HK-2 (cell line): ENCODE data around the gene KIF2A.
"Not testable (repeated sequence)": the region's sequence is repeated elsewhere in the genome, so short reads cannot be mapped to it uniquely, and the experiment has no call there.

ENCODE experiments used
- DNase-seq: peaks from one replicate; pipeline ENCODE4 v3.0.0-alpha.2; 2018; ENCODE audit not compliant: unreplicated experiment

KIF2A gene

GRCh38 chr5:62291829-62292228 is 14.2 kb upstream of the KIF2A start:
- DNase-seq: not testable (repeated sequence)

- no peak for DNase-seq
These were observed 9.0 kb upstream of the KIF2A start for GRCh38 chr5:62296998-62297397.

DNA sequence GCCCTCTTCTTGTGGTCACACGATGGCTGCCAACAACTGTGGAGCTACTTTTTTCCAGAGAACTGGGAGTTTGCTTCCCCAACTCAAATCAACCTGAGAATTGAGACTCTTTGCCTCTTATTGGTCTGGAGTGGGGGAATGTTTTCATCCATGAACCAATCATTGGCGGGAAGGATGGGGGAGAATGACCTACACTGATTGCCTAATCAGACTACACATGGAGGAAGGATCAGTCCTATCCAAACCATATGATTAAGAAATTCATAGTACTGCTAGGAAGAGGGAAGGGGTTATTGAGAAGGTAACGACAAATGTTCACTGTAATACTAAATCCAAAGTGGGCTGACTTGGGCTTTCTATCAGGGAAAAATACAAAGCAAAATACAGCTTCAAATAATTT is 7.9 kb upstream of the KIF2A start:
- no peak for DNase-seq

DNA sequence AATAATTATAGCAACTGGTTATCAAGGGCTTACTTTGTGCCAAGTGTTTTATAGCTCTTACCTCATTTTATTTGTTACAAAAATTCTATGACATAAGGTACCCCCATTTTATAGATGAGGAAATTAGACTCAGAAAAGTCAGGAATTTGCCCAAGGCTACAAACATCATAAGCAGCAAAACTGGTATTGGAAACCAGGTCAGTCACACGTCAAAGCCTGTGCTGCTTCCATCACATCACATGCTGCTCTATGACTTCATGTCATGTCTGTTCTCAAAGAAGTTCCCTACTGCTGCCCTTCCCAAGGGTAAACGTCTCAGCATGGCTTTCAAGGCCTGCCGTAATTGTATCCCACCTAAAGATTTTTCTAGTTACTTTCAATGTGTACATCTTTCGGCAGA is 6.9 kb upstream of the KIF2A start:
- no peak for DNase-seq

DNA sequence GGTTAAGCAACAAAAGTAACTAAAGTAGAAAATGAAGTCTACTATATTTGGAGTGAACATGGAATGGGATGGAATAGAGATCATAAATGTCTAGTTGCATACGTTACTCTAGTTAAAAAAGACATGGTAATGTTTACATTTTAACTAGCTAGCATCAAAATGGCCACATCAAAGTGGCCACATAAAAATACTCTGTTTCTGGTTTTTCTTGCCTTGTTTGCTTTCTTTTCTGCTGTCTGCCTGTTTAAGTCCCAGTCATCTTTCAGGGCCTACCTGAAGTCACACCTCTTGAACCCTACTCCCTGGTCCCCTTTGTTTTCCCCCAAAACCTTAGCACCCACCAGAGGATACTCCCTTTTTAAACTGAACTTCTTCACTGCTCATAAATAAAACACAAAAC is 6.4 kb upstream of the KIF2A start:
- no peak for DNase-seq

DNA sequence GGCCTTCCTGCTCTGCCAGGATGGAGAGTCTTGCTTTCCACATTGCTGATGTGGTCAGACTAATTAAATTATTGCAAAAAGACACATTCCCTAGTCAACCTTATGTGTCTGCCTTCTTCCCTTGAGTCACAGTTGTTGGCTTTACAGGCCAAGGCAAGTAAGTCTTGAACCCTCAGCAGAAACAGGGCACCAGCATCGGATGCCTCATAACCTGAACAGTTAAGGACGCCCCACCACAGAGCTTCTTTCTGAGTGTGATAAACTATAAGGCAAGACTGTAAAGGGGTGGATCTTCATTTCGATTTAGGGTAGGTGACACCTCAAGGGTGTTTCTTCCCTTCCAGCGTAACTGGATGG is 670 bp upstream of the KIF2A start:
- no peak for DNase-seq

DNA sequence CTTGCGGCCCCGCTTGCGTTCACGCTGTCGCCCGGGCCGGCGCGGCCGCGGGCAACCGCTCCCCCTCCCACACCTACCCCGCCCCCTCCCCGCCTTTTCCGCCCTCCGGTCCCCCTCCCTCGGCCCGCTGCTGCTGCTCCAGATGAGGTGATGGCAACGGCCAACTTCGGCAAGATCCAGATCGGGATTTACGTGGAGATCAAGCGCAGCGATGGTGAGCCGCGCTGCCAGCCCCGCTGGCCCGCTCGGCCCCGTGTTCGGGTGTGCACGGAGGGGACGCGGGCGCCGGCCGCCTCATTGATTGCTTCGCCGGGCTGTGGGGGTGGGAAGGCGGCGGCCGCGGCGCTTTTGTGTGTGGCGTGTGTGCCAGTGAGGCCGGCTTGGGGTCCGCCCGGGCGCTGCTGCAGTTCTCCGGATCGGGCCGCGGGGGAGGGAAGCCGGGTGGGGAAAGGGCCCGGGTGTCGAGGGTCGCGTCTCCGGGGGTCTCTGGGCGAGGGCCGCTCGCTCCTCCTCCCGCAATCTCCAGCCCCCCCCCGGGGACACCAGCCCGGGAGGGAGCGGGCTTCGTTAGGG is 403 bp downstream of the KIF2A start:
- DNase-seq: no peak

DNA sequence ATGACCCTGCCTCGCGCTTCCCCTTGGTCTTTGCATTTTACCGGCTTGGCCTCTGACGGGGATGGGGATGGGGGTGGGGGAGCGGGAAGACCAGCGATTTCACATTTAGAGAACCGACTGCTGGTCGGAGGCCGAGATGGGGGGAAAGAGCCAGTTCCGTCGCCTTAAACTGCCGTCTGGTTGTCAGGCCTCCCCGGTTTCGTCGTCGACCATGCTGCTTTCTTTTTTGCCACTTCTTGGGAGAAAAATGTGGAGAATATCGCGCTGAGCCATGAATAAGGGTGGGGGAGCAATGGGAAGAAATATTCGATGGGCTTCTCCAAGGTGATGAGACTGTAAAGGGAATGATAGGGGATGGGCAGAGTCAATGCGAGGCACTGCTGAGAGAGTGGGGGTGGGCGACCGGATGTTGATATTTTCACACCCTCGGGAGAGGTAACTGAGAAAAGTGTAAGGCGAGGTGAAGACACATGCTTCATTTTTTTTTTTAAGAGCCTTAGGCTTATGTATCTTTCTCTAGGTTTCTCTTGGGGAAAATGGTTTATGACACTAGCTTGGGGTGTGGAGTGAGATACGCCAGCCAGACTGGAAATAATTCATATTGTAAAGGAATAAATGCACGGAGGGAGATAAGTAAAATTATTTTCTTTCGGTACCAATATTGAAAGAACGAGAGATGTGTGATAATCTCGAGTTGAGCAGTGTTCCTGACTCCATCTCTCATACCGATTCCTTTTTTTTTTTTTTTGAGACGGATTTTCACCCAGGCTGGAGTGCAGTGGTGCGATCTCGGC is 1.1 kb downstream of the KIF2A start:
- DNase-seq: peak; percentile 20

- DNase-seq: no peak
These were observed 2.4 kb downstream of the KIF2A start for GRCh38 chr5:62308439-62308838.

DNA sequence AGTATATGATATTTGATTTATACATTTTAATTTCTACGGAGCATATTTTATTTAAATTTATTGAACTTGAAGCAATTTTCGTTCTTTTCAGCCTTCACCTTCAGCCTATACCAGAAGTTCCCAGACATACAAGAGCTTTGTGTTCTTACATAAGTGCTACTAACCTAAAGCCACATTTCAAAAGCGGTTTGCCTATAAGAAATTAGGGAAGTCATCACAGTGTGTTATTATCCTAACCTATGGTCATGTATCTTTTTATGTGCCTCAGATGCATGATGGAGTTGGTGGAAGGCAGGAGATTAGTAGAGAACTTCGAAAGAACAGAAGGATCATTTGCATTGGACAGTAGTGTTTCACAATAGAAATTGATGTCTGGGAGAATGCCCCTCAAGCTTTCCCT is 3.1 kb downstream of the KIF2A start:
- no peak for DNase-seq

GRCh38 chr5:62310426-62311143 is 4.6 kb downstream of the KIF2A start:
- no peak for DNase-seq

GRCh38 chr5:62312036-62312435 is 6.0 kb downstream of the KIF2A start:
- DNase-seq: no peak

DNA sequence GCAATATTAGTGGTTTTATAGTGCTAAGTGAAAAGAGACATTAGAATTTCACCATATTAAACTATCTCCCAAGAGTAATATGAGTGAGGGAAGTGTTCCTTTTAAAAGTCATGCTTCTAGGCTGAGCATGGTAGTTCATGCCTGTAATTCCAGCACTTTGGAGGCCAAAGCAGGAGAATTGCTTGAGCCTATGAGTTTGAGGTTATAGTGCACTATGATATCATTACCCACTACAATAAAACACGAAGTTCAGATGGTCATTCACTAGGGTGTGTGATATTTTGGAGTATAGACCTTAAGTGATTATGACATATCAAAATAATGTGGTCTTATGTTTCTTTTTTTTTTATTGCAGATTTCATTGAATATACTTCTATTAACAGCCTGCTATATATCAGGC is 6.7 kb downstream of the KIF2A start:
- no peak for DNase-seq

DNA sequence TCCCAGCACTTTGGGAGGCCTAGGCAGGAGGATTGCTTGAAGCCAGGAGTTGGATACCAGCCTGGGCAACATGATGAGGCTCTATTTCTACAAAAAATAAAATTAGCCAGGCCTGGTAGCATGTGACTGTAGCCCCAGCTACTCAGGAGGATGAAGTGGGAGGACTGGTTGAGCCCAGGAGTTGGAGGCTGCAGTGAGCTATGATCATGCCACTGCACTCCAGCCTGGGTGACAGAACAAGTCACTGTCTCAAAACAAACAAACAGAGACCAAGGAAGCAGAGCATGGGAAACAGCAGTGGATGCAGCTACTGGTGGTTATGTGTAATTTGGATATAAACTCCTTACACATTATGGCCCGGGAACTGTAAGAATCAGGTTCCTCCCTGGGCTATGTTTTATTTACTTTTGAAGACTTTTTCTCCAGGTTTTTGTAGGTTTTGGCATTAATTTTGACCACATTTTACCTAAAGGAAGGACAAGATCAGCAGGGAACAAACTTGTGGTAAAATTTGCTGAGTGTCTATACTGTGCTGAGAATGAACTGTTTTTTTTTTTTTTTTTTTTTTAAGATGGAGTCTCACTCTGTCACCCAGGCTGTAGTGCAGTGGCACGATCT is 8.3 kb downstream of the KIF2A start:
- DNase-seq: no peak

DNA sequence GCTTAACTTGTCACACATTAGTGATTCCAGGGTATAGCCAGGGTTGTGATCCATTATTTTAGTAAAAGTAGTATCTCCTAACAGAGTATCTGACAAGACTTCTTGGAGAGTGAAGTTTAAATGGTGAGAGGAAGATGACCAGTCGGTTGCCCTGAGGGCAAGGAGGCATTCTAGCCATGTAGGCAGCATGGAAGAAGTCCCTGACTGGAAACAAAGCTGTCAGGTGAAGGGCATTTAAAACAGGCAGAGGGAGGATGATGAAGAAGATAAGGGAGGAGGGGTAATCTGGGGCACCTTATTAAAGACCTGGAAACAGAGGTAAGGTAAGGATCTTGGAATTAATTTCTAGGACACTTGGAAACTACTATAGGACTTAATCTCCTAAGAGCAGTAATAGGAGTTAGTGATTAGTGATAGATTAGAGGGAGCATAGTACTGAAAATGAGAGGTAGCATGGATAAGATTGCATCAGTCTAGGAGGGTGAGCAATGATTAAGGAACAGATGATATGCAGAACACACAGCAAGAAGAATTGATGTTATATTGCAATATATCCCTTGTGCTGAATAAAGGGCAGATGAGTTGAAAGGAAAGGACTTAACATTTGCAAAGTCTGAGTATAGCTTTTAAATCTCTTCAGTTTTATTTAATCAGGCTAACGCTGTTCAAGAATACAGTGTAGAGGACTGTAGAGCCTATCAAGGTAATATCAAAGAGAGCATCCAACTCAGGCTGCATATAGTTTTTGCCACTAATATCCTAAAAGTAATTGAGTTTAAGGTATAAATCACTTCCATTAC is 9.6 kb downstream of the KIF2A start:
- DNase-seq: no peak

DNA sequence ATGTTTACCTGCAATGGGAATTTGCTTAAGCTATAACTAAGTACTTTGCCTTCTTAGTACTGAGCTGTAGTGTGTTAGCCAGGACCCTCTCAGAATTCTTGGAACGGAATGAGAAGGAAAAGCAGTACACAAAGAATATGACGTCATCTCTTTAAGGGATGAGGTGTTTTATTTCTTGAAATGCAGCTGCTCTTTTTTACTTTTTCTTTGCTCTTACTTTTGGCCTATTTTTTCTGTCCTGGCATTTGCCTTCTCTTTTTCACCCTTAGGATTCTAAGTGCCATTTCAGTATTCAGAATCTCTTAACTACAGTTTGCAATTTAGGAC is 10.1 kb downstream of the KIF2A start:
- no peak for DNase-seq

DNA sequence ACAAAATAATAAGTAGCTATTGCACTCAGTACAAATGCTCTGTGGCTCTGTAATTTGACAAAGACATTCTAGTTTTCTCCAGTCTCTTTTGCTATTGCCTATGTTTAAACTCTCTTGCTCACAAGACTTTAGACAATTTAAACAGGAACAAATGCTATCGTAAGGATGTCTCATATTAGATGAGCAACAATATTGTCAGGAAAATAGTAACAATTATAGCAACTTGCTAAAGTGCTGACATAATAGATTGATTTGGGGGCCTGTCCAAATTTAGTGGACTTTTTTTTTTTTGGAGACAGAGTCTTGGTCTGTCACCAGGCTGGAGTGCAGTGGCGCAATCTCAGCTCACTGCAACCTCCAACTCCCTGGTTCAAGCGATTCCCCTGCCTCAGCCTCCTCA is 11.8 kb downstream of the KIF2A start:
- no peak for DNase-seq

DNA sequence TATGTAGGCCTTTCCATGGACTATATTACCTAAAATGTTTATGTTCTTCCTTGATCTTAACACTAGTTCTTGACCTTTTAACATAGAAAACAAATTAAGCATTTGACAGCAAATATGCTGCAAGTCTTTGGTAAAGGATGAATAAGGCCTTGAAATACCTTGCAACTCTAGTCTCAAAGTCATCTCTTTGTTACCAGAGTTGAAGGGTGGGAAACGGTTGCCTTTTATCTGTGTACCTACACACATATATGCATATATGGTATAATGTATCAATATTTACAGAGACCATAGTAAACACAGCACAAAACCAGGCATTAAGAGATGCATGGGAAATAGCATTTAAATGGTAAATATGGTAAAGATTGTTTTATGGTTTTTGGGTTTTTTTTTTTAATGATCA is 16.5 kb downstream of the KIF2A start:
- DNase-seq: no peak

GRCh38 chr5:62326302-62326701 is 20.3 kb downstream of the KIF2A start:
- no peak for DNase-seq

DNA sequence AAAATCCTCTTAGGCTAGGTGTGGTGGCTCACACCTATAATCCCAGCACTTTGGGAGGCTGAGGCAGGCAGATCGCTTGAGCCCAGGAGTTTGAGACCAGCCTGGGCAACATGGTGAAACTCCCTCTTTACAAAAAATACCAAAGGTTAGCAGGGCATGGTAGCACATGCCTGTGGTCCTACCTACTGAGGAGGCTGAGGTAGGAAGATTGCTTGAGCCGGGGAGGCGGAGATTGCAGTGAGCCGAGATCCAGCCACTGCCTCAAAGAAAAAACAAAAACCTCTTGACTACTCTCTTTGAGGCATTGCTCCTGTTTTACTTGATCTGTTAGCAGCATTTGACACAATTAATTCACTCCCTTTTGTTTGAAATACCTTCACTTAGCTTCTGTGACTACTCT is 20.7 kb downstream of the KIF2A start:
- DNase-seq: no peak

DNA sequence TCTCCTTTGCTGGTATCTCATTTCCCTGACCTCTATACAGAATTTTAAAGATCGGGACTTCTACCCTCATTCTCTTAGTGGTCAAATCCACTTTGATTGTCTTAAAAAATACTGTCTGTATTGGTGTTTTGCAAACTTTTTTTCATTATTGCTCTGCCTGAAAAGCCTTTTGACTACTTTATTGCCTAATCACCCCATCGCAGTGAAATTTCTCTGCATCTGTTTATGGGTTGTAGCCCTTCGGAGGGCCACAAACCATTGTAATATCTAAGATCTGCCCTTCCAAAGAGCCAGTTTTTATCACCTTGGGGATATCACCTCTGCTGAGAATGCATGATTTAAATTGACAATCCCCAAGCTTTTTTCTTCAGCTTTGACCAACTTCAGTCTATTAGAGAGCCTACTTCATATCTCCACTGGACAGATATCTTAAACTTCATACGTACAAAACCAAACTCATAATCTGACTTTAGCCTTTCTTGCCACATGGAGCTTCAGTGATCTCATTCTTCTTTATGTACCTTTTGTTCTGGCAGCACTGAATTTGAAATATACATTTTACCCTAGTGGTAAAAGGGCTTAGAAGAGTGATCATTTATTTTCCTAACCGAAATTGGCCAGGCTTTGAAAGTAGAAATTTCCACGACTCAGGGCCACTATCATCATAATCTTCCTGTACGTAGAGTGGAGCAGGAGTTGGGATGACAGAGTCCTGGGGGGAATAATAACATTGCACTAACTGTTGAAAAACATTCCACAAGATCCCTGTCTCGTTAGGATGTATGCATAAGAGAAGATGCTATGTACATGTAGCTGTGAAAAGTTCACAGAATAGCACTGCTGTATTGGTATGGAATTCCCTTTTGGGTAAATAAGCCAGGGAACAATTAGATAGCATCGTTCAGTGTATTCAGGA is 21.4 kb downstream of the KIF2A start:
- DNase-seq: no peak
